HG03558 (cell line): ENCODE measurements around the gene COA7.
"Not testable (repeated sequence)": the region's sequence is repeated elsewhere in the genome, so short reads cannot be mapped to it uniquely, and the experiment has no call there.

Source experiments
- ATAC-seq: cut with Tn5 transposase; IDR thresholded peaks from one replicate; pipeline ENCODE4 v1.9.1; 2021; ENCODE audit warnings: moderate number of reproducible peaks; ENCODE audit not compliant: unreplicated experiment; ENCODE audit errors: extremely low read depth

The COA7 gene

GRCh38 chr1:52706941-52707926, 9.1 kb upstream of the COA7 start:
- no peak for ATAC-seq

- ATAC-seq, result no peak
These were observed 8.1 kb upstream of the COA7 start for GRCh38 chr1:52706136-52706670.

- ATAC-seq, result peak; percentile 66
These were observed 5.0 kb upstream of the COA7 start for GRCh38 chr1:52702886-52703787.

- no peak for ATAC-seq
These were observed 2.5 kb downstream of the COA7 start for GRCh38 chr1:52695627-52696026.

GRCh38 chr1:52693843-52694242, 4.3 kb downstream of the COA7 start:
- no peak for ATAC-seq

- not testable (repeated sequence) for ATAC-seq
These were observed 4.8 kb downstream of the COA7 start for GRCh38 chr1:52693351-52693750.

GRCh38 chr1:52692697-52693096, 5.5 kb downstream of the COA7 start:
- no peak for ATAC-seq

GRCh38 chr1:52691821-52692220, 6.3 kb downstream of the COA7 start:
- no peak for ATAC-seq

GRCh38 chr1:52686830-52687229, 11.3 kb downstream of the COA7 start:
- ATAC-seq, result no peak

GRCh38 chr1:52686261-52686751, 11.8 kb downstream of the COA7 start:
- ATAC-seq, result not testable (repeated sequence)

- ATAC-seq, result no peak
These were observed 13.6 kb downstream of the COA7 start for GRCh38 chr1:52684545-52684944.

- ATAC-seq, result no peak
These were observed 14.7 kb downstream of the COA7 start for GRCh38 chr1:52683367-52683940.

- ATAC-seq, result no peak
These were observed 17.0 kb downstream of the COA7 start for GRCh38 chr1:52681136-52681535.

- no peak for ATAC-seq
These were observed 17.8 kb downstream of the COA7 start for GRCh38 chr1:52680353-52680752.

GRCh38 chr1:52679498-52679897, 18.6 kb downstream of the COA7 start:
- ATAC-seq, result no peak

GRCh38 chr1:52679048-52679447, 19.1 kb downstream of the COA7 start:
- no peak for ATAC-seq

- no peak for ATAC-seq
These were observed 20.9 kb downstream of the COA7 start for GRCh38 chr1:52677076-52677806.

GRCh38 chr1:52676249-52676903, 21.8 kb downstream of the COA7 start:
- ATAC-seq, result no peak
